ENCODE measurements around the gene KANSL3. TPM values are rescaled to one million over a fixed set of nuclear protein-coding genes. Genes with fewer than 3 reads are reported as not detected.
A peak's percentile ranks its signal among the peaks of the same experiment; 100 is the strongest.

The KANSL3 gene
- total and polyA plus RNA-seq, 2 experiments from 2014 or later, result 15.0 to 23.9 TPM

- no peak for DNase-seq
- Histone ChIP-seq H3K4me1 (ENCODE audit: insufficient read depth) (no peaks in the 10 kb centered on the region), H2AFZ (no peak overlapping the region), H3K4me3 (no peak overlapping the region), H3K27ac (no peak overlapping the region), H3K79me2 (ENCODE audit: insufficient read depth) (no peaks in the 10 kb centered on the region), H3K36me3 (ENCODE audit: low read depth) (no peaks in the 10 kb centered on the region), H3K9me3 (ENCODE audit: low read depth) (no peaks in the 10 kb centered on the region), H3K27me3 (replicated peaks; ENCODE audit: insufficient read depth) (no peaks in the 10 kb centered on the region), H3K4me2 (ENCODE audit: unreplicated experiment) (no peak overlapping the region), H3K9me2 (ENCODE audit: insufficient read depth) (no peaks in the 10 kb centered on the region), H3F3A (ENCODE audit: insufficient read depth) (no peaks in the 10 kb centered on the region), H3K9ac (no peak overlapping the region), H4K20me1 (ENCODE audit: insufficient read depth) (no peaks in the 10 kb centered on the region)
- WGBS, 2 experiments (ENCODE audit: low coverage in 1 of 2, low lambda C conversion rate in 2 of 2, missing lambda C conversion rate in 2 of 2), result 86 to 100% methylated on average over 1 of the region's 1 CpG
- no peak for TF ChIP-seq EZH2phosphoT487 (IDR thresholded peaks at IDR 0.05; ENCODE audit: insufficient read depth, low read depth)
- TF ChIP-seq EZH2 (IDR thresholded peaks at IDR 0.05; ENCODE audit: insufficient read depth, poor library complexity, severe bottlenecking), result no peak
- in situ Hi-C loops (cut with MboI), result no loop called here
Measured at GRCh38 chr2:96575785-96576456, 62.2 kb downstream of the KANSL3 start.

DNA sequence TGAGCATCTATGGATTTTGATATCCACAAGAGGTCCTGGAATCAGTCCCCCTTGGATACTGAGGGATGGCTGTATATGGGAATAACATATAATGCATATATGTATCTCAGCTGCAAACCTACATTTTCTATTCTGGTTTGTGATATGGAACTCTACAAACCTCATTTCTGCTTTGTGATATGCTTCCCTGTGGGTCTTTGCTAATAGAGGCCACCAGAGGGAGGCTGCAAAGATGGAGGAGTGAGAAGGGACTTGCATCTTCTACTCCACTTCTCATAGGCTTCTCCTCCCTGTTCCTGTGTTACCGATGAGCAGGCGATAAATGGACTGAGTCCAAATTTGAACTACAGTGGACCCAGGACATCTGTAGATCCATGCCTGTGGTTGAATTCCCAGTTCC lies 63.7 kb downstream of the KANSL3 start:
- Histone ChIP-seq H3K36me3 (ENCODE audit: low read depth) (no peaks in the 10 kb centered on the region), H3K9me3 (ENCODE audit: low read depth) (no peaks in the 10 kb centered on the region), H3K9ac (no peak overlapping the region), H3K4me2 (ENCODE audit: unreplicated experiment) (no peak overlapping the region), H3K27me3 (replicated peaks; ENCODE audit: insufficient read depth) (no peaks in the 10 kb centered on the region), H3K79me2 (ENCODE audit: insufficient read depth) (no peaks in the 10 kb centered on the region), H3F3A (ENCODE audit: insufficient read depth) (no peaks in the 10 kb centered on the region), H3K4me1 (ENCODE audit: insufficient read depth) (no peaks in the 10 kb centered on the region), H4K20me1 (ENCODE audit: insufficient read depth) (no peaks in the 10 kb centered on the region), H2AFZ (no peak overlapping the region), H3K4me3 (no peak overlapping the region), H3K9me2 (ENCODE audit: insufficient read depth) (no peaks in the 10 kb centered on the region), H3K27ac (no peak overlapping the region)
- in situ Hi-C loops (cut with MboI), result no loop called here
- peak; percentile 9 for DNase-seq
- TF ChIP-seq EZH2 (IDR thresholded peaks at IDR 0.05; ENCODE audit: insufficient read depth, poor library complexity, severe bottlenecking), result no peak
- no peak for TF ChIP-seq EZH2phosphoT487 (IDR thresholded peaks at IDR 0.05; ENCODE audit: insufficient read depth, low read depth)
- 73 to 84% methylated on average over 2 of the region's 2 CpGs for WGBS, 2 experiments (ENCODE audit: low coverage in 1 of 2, low lambda C conversion rate in 2 of 2, missing lambda C conversion rate in 2 of 2)

DNA sequence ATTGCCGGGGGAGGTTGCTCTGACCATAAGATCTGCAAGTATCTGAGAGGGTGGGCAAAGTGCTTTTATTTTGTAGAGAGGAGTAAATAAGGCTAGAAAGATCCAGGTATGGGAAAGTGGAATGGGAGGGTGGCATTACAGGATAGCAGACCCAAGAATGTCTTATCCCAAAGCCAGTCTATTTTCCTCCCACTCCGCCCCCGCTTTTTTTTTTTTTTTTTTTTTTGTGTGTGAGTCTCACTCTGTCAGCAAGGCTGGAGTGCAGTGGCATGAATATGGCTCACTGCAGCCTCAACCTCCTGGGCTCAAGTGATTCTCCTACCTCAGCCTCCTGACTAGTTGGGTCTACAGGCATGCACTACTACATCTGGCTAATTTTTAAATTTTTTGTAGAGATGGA lies 70.0 kb downstream of the KANSL3 start:
- Histone ChIP-seq H3K36me3 (ENCODE audit: low read depth) (no peaks in the 10 kb centered on the region), H3K9me2 (ENCODE audit: insufficient read depth) (no peaks in the 10 kb centered on the region), H3K9ac (no peak overlapping the region), H3K27me3 (replicated peaks; ENCODE audit: insufficient read depth) (no peaks in the 10 kb centered on the region), H3K4me2 (ENCODE audit: unreplicated experiment) (no peak overlapping the region), H2AFZ (no peak overlapping the region), H3K4me3 (no peak overlapping the region), H3K4me1 (ENCODE audit: insufficient read depth) (no peaks in the 10 kb centered on the region), H3K27ac (no peak overlapping the region), H3F3A (ENCODE audit: insufficient read depth) (no peaks in the 10 kb centered on the region), H3K79me2 (ENCODE audit: insufficient read depth) (no peaks in the 10 kb centered on the region), H4K20me1 (ENCODE audit: insufficient read depth) (no peaks in the 10 kb centered on the region), H3K9me3 (ENCODE audit: low read depth) (no peaks in the 10 kb centered on the region)
- TF ChIP-seq EZH2phosphoT487 (IDR thresholded peaks at IDR 0.05; ENCODE audit: insufficient read depth, low read depth) (no peak), EZH2 (IDR thresholded peaks at IDR 0.05; ENCODE audit: insufficient read depth, poor library complexity, severe bottlenecking) (no peak)
- 92 to 97% methylated on average over 1 to 3 of the region's 3 CpGs for WGBS, 2 experiments (ENCODE audit: low coverage in 1 of 2, low lambda C conversion rate in 2 of 2, missing lambda C conversion rate in 2 of 2)
- in situ Hi-C loops (cut with MboI), result no loop called here
- DNase-seq, result no peak

DNA sequence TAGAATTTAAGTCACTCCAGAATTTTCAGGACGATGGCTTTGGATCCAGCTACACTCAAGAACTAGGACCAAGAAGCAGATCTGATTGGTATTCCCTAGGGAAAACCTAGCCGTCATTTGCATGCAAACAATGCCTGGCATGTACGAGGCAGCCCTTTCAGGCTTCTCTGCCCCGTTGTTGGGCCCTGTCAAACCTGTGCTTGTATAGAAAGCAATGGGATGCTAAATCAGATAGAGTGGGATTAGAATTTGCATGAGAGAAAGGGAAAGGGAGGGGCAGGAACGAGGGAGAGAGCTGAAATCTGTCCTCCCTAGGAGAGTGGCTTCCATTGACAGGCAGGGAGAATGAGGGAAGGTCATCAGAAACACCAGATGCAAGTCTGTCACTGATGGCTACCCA lies 73.0 kb downstream of the KANSL3 start:
- H3K9me2 ChIP-seq (ENCODE audit: insufficient read depth), result no peaks in the 10 kb centered on the region
- H3K4me2 ChIP-seq (ENCODE audit: unreplicated experiment), result no peak overlapping the region
- H3K36me3 ChIP-seq (ENCODE audit: low read depth), result no peaks in the 10 kb centered on the region
- H3K9me3 ChIP-seq (ENCODE audit: low read depth), result no peaks in the 10 kb centered on the region
- H3K27ac ChIP-seq, result no peak overlapping the region
- no peak overlapping the region for H2AFZ ChIP-seq
- H3F3A ChIP-seq (ENCODE audit: insufficient read depth), result no peaks in the 10 kb centered on the region
- no peaks in the 10 kb centered on the region for H3K27me3 ChIP-seq (replicated peaks; ENCODE audit: insufficient read depth)
- no peaks in the 10 kb centered on the region for H3K79me2 ChIP-seq (ENCODE audit: insufficient read depth)
- H4K20me1 ChIP-seq (ENCODE audit: insufficient read depth), result no peaks in the 10 kb centered on the region
- H3K4me1 ChIP-seq (ENCODE audit: insufficient read depth), result no peaks in the 10 kb centered on the region
- WGBS, 2 experiments (ENCODE audit: low coverage in 1 of 2, low lambda C conversion rate in 2 of 2, missing lambda C conversion rate in 2 of 2), result 66 to 74% methylated on average over 5 of the region's 5 CpGs
- no peak overlapping the region for H3K9ac ChIP-seq
- in situ Hi-C loops (cut with MboI), result no loop called here
- H3K4me3 ChIP-seq, result no peak overlapping the region
- DNase-seq, result no peak
- TF ChIP-seq EZH2phosphoT487 (IDR thresholded peaks at IDR 0.05; ENCODE audit: insufficient read depth, low read depth), result no peak
- TF ChIP-seq EZH2 (IDR thresholded peaks at IDR 0.05; ENCODE audit: insufficient read depth, poor library complexity, severe bottlenecking), result no peak
